ENCODE data around the gene CSMD2. TPM values are rescaled to one million over a fixed set of nuclear protein-coding genes. Genes with fewer than 3 reads are reported as not detected.

CSMD2 gene
- total RNA-seq, 2 donors from 2014 or later: 0.15 to 0.28 TPM

DNA sequence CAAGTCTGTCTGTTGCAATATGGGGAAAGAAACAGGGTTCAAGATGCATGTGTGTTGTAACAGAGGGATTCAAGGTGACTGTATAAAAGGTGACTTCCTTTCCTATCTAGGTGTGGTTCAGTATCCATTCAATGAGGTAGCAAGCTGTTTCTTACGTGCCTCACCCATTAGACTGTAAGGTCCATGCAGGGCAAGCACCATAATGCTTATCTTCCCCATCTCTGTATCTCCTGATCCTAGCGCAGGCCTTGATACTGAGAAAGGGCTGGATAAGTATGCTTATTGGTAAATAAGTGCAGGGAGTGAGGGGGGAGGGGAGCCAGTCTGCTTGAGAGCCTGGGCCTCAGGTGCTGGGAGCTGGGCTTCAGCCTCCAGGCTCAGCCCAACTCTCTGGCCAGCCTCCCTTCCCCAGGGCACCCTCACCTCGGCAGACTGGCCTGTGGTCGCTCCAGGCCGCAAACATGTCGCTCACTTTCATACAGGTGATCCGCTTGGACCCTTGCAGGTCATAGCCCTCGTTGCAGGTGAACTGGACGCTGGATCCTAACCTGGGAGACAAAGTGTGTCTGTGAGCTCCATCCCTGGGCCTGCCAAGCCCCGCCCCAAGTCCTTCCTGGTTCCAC lies 345.6 kb downstream of the CSMD2 start:
- DNase-seq (no peak), ATAC-seq (no peak)
- intact Hi-C loops (cut with DNase I, micrococcal nuclease): no loop called here

DNA sequence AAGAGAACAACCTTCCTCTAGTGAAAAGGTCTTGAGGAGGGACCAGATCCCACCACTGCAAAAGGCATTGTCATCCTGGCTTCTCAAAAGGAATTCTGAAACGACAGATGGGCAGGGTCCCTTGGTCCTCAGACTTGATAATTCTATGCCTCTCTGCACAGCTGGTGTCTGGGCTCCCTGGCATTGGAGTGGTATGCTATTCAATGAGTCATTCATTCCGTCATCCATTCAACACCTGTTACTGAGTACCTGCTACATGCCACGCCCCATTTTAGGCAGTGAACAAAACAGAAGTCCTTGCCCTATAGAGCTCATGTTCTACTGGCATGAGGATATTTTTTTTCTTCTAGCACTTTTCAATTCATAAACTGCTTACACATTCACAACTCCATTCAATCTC lies 347.0 kb downstream of the CSMD2 start:
- intact Hi-C loops (cut with DNase I, micrococcal nuclease): no loop called here
- ATAC-seq: peak; percentile 25
- DNase-seq: no peak

DNA sequence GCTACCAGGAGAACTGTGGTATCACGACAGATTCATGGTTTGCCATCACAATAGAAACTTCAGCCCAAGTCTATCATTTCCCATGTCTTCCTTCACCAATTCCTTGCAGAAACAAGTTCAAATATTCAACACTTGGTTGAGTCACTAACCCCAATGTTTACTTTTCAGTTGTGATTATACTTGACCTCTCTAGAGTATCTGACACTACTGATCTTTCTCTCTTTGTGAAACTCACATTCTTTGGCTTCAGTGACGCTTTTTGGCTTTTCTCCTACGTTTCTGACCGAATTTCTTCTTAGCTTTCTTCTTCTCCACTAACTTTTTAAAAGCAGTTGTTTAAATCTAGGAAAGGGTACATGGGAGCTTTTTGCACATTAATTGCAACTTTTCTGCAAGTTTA lies 350.0 kb downstream of the CSMD2 start:
- DNase-seq (no peak), ATAC-seq (no peak)
- intact Hi-C loops (cut with DNase I, micrococcal nuclease): no loop called here

DNA sequence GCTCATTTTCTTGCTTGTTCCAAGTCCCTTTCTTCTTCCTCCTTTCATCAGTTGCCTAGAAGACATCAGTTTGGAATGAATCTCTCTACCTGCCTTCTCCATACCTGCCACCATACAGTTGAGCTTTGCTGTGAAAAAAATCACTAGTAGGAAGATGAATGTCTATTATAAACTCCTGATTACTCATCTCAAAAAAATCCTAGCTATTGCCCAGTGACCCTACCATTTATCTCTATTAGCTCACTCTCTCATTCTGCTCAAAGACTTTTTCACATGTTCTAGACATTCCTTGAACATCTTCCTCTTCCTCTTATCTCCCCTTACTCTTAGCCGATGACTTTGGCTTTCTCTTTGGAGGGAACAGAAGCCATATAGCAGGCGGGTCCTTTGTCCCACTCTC lies 350.9 kb downstream of the CSMD2 start:
- no peak for ATAC-seq
- intact Hi-C loops (cut with DNase I, micrococcal nuclease): no loop called here
- no peak for DNase-seq

DNA sequence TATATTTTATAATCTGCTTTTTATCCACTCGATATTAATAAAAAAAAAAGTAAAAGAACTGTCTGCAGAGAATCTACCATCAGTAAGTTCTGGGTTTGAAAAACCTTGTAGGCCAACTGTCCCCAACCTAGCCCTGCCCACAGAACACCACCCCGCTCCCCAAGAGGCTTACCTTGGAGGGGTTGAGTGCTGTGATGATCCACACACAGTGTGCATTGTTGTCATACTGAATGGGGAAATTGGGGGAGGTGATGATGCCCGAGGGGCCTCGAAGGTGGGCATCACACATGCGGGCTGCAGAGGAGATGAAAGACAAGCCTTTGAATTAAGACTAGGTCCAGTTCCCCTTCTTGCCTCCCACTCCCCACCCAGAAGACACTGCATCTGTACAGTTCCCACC lies 354.5 kb downstream of the CSMD2 start:
- intact Hi-C loops (cut with DNase I, micrococcal nuclease): no loop called here

DNA sequence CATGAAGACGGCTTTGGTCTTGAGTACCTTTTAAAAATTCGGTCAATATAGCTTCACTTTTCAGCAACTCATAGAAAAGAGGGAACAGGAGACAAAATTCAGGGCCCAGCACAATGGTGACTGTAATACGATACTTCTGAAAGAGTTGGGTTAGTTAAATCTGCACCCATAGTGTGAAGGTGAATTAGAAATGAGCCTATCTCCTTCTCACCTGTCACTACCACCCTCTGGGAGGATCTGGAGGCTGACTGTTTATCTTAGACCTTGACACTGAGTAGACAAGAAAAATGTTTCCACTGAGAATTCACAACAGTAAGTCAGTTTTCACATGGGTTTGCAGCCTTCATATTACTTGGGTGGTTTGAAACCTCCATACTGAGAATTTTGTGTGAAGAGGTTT lies 359.0 kb downstream of the CSMD2 start:
- ATAC-seq (no peak), DNase-seq (no peak)
- intact Hi-C loops (cut with DNase I, micrococcal nuclease): no loop called here

More for the DNA sequence above, 354.5 kb downstream of the CSMD2 start:
- ATAC-seq (no peak), DNase-seq (no peak)

DNA sequence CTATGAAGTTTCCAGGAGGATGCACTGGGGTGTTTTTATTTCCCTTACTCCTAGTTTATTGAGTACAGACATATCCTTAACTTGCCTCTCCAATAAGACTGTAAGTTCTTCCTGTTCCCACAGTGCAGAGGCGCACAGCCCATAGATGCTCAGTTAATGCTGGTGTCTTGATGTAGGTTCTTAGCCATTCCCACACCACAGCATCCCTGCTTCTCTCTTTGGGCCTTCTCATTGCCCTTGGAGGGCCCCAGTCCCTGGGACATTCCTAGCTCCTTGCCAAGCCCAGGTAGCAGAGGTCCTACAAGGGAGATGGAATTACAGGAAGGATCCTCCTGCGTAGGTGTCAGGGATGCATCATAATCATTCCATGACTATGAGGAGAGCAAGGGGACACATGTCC lies 362.8 kb downstream of the CSMD2 start:
- no peak for DNase-seq
- ATAC-seq: no peak
- intact Hi-C loops (cut with DNase I, micrococcal nuclease): no loop called here

DNA sequence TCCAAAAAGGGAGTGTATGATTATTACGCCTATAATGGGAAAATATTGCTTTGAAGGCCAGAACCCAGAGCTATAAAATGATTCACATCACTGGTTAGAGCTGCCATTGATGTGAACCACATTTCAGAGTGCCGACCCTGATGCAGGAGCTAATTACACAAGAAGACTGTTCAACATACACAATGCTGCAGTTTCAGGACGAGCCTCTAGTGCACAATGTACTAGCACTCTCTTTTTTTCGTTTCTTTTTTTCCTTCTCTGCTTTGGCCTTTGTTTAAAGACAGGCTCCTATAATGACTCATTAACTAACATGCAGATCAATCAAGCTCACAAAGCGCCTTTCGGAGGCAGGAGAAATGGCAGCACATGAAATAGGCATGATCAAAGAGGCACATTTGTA lies 367.2 kb downstream of the CSMD2 start:
- intact Hi-C loops (cut with DNase I, micrococcal nuclease): no loop called here
- DNase-seq: no peak
- no peak for ATAC-seq

DNA sequence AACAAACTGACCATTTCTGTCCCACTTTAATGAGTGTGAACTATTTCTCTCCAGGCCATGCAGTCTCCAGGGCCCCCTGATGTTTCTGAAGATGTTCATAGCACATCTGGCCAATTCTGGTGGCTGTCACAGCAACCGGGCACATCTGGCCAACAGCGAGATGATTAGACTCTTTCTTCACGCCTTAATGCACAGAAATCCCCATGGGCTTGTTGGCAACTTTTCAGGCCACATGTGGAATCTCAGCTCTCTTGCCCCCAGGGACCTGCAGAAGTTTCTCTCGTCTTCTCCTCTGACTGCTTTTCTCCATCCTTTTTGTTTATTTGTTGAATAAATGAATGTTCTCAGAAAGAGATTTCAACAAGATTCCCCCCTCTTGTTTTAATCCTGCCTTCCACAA lies 372.4 kb downstream of the CSMD2 start:
- ATAC-seq: no peak
- intact Hi-C loops (cut with DNase I, micrococcal nuclease): no loop called here
- no peak for DNase-seq

DNA sequence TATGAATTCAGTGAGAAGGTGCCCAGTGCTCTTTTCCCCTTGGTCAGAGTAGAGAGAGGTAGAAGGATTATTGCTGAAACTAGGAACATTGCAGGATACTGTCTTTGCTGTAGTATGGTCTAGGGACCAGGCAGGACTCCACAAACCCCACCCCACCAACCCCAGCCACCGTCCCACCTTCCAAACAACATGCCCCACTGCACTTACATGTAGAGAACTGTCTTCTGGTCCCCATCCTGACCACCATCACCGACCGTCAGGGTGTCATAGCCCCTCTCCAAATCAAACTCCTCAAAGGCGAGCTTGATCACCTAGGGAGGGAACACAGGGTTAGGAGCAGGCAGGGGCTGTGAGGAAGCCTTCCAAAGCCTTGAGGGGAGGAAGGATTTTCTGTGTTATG lies 372.8 kb downstream of the CSMD2 start:
- ATAC-seq (no peak), DNase-seq (no peak)
- intact Hi-C loops (cut with DNase I, micrococcal nuclease): no loop called here

DNA sequence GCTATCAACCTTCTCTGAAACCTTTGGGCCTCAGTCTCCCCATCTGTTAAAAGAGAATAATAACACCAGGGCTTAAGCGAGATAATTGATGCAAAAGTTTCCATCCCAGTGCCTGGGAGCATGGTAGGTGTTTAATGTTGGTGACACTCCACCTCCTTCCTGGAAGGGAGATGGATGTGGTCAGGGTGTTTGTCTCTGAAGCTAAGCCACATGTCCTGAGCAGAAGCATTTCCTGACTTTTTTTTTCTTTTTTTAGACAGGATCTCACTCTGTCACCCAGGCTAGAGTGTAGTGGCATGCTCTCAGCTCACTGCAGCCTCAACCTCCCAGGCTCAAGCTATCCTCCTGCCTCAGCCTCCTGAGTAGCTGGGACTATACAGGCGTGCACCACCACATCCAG lies 373.8 kb downstream of the CSMD2 start:
- DNase-seq (no peak), ATAC-seq (no peak)
- intact Hi-C loops (cut with DNase I, micrococcal nuclease): no loop called here

DNA sequence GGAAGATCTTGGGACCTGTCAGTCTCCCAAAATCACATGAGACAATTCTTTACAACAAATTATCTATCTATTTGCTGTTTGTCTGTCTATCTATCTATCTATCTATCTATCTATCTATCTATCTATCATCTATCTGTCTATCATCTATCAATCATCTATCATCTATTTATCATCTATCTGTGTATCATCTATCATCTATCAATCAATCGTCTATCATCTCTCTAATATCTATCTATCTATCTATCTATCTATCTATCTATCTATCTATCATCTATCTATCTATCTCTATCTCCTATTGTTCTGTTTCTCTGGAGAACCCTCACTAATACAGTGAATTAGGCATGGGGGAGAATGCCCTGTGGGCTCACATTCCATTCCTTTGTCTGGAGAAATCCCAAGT lies 374.5 kb downstream of the CSMD2 start:
- ATAC-seq: no peak
- no peak for DNase-seq
- intact Hi-C loops (cut with DNase I, micrococcal nuclease): no loop called here

DNA sequence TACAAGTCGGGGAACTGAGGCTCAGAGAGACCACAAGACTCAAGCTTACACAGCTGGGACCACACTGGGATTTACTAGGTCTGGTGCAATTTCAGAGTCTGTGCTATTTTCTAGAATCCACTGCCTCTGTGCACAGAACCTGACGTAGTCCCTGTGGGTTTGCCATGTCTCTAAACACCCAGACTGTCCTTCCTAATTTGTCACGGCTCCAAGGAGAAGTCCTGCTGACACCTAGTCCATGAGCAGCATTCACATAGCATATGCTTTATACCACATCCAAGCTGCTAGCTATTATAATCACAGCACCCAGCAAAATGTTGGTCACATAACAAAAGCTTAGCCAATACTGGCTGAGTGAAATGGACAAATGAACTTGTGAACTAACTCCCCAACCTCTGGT lies 380.2 kb downstream of the CSMD2 start:
- intact Hi-C loops (cut with DNase I, micrococcal nuclease): no loop called here
- DNase-seq (no peak), ATAC-seq (no peak)

DNA sequence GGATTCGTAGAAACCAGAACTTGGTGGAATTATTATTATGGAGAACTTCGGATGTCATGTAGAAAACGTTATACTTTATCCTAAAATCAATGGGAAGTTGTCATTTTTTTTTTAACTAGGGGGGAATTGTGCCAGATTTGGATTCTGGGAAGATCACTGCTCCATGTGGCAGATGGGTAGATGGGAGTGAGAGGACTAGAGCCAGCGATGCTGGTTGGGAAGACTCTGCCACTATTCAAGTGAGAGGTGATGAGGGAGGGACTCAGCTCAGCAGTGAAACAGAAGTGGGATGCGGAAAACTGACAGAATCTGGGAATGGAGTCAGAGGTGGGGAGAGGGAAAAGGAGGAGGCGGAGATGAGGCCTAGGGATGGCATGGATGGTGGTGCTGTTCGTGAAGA lies 382.3 kb downstream of the CSMD2 start:
- DNase-seq: no peak
- intact Hi-C loops (cut with DNase I, micrococcal nuclease): no loop called here
- no peak for ATAC-seq

DNA sequence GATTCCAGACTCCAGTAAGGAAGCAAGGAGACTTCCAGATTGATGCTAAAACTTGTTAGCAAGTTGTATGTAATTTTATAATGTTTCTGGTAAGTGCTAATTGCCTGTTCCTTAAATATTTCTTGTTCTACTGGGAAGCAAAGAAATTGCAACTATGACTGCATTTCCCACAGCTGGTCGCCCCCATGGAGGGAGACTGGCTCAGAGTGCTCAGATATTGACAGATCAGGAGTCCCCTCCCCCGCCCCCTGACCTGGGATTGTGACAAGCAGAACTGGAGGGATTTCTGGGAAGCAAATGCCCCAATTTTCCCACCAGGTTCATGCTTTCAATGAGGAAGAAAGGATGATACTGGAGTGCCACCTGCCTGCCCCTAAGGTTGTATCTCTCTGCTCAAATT lies 383.4 kb downstream of the CSMD2 start:
- intact Hi-C loops (cut with DNase I, micrococcal nuclease): no loop called here
- no peak for ATAC-seq
- DNase-seq: no peak

DNA sequence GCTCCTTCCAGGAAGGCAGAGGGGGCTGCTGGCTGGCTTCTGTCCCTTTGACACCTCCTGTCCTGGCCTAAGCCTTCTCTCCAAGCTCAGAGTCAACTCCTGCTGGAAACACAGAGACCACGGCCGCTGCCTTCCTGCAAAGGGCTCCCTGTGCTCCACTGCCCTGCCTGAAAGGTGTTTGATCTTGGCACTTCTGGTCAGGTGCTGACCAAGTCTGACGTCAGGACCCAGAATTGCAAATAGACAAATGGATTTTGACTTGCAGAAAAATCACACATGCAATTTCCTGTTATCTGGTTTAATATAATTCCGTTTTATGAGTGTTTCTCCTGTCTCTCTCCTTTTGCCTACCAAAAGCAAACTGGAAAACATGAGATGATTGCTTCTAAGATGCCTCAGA lies 387.7 kb downstream of the CSMD2 start:
- ATAC-seq (no peak), DNase-seq (no peak)
- intact Hi-C loops (cut with DNase I, micrococcal nuclease): no loop called here

DNA sequence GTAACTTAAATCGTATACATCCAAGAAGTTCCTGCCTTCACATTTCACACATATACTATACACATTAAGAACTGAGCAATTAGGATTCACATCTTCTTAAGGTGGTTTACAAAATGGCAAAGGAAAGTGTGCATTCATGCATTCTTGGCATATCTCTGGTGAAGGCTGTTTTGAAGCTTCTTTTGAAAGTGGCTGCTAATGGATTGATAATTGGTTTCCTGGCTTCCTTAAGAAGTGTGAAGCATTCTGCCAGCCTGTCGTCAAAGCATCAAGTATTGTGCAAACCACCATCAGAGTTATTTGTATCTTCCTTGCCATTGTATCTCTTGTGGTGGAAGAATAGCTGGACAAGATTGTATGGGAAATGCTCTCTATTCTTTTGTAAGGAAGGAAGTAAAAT lies 396.2 kb downstream of the CSMD2 start:
- ATAC-seq: no peak
- intact Hi-C loops (cut with DNase I, micrococcal nuclease): no loop called here

DNA sequence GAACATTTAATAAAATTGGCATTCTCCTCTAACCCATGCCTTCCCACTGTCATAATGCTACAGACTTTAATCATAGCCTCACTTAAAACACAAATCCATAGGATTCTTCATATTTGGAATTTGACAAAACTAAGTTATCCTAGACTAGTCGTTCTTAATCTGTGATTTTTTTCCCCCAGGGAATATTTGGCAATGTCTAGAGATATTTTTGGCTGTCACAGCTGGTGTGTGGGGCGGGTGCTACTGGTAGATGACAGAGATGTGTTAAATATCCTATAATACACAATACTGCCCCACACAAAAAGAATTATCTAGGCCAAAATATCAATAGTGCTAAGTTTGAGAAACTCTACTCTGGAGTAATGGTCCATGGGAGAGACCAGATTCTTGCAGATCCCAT lies 396.9 kb downstream of the CSMD2 start:
- DNase-seq (no peak), ATAC-seq (no peak)
- intact Hi-C loops (cut with DNase I, micrococcal nuclease): no loop called here

More for the DNA sequence above, 396.2 kb downstream of the CSMD2 start:
- DNase-seq: no peak

DNA sequence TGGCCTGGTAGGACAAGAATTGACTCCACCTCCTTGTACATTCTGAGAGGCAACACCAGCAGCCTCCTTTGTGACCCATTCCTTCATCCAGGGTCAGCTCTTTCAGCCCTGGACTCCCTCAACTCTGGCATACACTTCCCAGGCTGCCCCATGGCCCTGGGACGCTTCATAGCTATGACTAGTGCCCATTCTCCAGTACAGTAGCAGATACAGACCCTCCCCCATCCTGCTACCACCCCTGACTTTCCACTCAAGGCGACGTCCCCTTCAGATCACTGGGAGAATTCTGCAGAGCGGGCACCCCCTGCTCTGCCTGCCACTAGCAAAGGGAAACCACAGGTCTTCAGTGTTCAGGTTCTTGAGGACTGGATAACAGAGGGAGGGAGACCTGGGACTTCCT lies 400.9 kb downstream of the CSMD2 start:
- ATAC-seq (no peak), DNase-seq (no peak)
- intact Hi-C loops (cut with DNase I, micrococcal nuclease): no loop called here

DNA sequence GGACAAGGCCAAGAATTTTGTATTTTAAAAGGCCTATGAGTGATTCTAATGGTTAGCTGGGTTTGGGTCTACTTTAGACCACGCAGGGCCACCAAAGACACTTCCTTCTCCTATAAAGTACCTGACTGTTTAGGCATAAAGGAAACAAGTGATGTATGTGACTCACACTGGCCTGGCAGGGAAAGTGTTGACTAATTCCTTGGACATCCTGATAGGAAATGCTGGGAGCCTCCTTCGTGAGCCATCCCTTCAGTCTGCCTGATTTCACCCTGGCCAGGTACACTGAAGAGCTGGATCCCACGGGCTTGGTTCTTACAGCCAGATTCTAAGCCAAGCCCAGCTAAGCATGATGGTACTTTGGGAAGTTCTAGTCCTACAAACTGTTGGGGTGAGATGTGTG lies 401.6 kb downstream of the CSMD2 start:
- ATAC-seq: no peak
- intact Hi-C loops (cut with DNase I, micrococcal nuclease): no loop called here
- DNase-seq: no peak

DNA sequence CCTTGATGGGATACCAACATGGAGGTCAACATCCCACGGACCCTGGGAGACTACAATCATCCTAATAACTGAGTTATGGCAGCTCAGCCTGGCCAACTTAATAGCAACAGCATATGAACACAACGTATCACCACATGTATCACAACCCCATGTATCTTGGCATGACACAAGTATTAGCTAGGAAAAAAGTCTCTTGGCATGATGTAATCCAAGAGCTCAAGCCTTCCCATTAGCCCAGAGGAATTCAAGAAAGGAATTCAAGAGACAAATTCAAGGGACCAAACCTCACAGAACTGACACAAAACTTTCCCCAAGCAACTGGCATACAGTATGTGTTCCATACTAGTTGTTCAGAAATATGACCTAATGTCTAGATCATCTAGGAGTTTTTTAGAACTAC lies 402.1 kb downstream of the CSMD2 start:
- no peak for DNase-seq
- intact Hi-C loops (cut with DNase I, micrococcal nuclease): no loop called here
- no peak for ATAC-seq

Measured in left colon (tissue), 2 donors.